UCSD-AML1 (cell line): ENCODE measurements around the gene FMN2.
"Not testable (repeated sequence)": the region's sequence is repeated elsewhere in the genome, so short reads cannot be mapped to it uniquely, and the experiment has no call there.

Experiments used
- DNase-seq: peaks from one replicate; lab custom pipeline; 2025; ENCODE audit not compliant: unreplicated experiment; lab: John Stamatoyannopoulos, UW

Gene FMN2

DNA sequence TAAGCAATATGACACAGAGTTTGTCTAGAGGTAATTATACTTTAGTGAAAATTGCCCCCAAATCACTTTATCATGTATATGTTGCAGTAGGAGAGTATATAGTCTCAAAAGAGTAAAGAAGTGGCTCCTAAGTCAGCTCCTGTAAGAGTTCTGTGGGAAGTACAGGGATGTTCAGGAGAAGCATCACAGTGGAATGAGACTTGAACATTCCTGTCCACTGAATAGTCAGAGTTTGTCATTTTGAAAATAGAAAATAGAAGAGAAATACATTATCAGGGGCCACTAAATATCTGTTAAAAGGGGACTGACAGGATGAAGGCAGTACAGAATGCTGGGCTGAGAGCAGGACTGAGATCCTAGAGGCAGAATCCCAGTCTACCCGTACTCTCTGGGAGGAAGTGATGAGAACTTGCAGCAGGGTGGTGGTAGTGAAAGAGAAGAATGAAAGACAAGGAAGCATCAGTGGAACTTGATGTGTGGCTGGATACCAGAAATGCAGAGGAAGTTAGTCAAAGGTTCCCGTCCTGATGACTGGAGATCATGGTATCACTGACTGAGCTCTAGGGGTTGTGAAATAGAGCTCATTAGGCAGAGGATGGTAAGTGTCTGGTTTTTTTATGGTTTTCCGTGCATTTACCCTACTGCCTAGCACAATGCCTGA lies 153.4 kb downstream of the FMN2 start:
- DNase-seq = no peak

DNA sequence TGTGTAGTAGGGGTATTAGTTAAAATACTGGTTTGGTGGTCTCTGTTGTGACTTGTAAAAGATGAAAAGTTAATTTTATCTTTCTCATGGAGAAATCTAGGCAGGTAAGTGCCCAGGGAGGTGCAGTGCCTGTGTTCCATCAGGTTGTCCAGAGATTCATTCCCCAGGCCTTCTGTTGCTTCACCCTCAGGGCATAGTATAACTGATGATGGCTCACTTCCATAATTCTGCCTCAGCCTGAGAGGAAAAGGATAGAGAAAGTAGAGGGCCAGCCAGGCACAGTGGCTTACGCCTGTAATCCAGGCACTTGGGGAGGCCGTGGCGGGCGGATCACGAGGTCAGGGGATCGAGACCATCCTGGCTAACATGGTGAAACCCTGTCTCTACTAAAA lies 153.9 kb downstream of the FMN2 start:
- no peak for DNase-seq

DNA sequence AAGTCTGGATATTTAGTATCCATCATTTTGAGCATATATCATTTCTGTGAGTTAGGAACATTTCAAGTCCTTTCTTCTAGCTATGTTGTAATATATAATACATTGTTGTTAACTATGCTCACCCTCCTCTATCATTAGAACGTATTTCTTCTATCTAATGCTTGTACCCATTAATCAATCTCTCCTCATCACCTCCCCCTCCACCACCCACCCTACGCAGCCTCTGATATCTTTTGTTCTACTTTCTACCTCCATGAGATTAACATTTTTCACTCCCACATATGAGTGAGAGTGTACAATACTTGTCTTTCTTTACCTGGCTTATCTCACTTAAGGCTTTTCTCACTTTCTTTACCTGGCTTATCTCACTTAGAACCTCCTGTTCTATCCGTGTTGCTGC lies 156.2 kb downstream of the FMN2 start:
- no peak for DNase-seq

DNA sequence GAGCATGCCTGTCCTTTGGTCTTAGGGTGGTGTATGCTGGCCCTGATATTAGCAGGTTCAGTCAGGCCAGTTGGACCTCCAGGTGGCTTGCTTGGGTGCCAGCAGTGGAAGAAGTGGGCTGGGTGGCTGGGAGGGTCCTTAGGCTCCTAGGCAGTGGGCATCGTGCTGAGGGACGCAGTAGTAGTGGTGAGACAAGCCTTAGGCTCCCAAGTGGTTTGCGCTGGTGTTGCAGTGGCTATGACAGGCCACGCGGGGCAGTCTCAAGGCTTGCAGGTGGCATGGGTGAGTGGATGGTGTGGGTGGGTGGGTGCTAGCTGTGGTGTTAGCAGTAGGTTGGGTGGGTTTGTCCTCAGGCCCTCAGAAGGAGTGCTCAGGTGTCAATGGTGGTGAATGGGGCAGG lies 162.3 kb downstream of the FMN2 start:
- no peak for DNase-seq

DNA sequence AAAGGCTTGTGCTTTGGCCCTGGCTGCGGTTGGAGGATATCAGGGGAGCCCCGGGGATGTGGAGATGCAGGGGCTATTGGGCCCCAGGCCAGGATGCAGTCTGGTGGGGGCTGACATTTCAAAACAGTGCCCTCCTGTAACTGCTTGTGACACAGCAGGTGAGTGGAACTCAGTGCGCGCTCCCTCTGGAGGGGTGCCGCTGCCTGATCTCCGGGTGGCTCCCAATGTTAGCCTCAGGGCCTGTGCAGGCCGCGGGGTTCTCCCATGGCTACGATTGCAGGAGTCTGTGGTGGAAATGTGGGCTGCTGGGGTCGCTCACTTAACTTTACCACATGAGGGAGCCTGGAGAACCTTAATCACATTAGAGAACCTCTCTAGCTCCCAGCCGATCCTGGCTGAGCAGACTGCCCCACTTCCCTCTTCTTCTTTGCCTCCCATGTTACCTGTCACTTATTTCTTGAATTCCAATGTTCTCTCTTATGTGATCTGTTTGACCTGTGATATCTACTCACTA lies 163.2 kb downstream of the FMN2 start:
- DNase-seq = no peak

DNA sequence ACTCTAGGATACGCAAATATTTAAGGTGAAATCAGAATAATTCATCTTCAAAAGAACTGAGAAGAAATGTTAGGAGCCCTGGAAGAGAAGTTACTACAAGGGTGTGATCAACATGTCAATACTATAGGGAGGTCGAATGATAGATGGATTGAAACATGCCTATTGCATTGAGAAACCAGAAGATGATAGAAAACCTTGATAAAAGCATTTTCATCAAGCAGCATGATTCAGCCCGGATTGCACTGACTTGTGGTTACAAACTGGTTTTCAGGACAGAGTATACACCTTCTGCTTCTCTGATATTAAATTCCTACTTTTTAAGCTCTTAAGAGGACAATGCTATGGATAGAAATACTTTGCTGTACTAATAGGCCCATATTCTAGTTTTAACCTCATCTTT lies 164.2 kb downstream of the FMN2 start:
- DNase-seq = no peak

DNA sequence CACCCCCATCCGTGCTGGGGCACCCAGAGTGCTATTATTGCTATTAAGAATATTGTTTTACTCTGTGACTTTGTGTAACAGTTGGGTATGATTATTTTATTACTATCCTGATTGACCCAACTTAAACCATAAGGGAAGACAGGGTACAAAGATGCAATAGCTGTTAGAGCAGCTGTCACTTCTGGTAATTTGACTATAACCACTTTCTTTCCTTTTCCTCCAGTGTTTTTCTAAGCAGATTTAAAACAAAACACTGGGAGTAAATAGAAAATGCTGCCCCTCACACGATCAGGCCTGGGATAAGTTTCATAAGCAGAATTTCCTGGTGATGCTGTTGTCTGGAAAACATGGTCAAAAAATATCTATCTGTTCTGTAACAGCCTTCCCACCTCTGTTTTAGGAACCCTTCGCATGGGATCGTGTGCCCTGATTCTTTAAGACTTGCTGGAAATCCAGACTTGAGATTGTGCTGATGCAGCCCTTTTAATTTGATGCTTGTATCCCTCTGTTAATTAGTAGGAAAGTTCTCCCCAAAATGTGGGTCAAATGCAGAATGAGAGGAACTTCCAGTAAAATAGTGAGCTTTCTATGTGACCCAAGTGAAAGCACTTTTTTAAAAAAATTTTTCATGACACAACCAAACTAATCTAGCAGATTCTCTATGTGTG lies 165.3 kb downstream of the FMN2 start:
- no peak for DNase-seq

DNA sequence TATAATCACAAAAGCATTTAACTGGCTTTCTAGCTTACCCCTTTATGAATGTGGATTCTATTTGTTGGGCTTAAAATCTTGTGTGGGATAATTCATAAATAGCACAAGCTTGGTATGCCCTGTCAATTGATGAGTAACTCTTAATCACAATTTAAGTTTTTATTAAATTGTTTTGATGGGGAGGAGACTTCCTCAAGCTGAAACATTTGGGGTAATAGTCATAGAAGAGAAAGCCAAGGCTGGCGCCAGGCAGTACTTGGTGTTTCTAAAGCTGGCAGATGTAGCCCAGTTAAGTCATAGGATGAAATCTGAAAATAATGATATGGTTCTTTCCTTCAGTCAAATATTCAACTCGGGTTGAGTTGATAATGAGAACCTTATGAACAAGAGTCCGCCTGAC lies 167.2 kb downstream of the FMN2 start:
- no peak for DNase-seq

DNA sequence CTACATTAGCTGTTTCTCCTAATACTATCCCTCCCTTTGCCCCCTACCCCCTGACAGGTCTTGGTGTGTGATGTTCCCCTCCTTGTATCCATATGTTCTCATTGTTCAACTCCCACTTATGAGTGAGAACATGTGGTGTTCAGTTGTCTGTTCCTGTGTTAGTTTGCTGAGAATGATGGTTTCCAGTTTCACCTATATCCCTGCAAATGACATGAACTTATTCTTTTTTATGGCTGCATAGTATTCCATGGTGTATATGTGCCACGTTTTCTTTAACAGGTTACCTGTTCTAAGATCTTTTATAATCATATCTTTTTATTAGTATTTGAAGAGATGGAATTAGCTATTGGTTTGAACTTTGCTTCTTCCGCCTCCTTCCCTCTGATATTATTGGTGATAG lies 172.8 kb downstream of the FMN2 start:
- not testable (repeated sequence) for DNase-seq

DNA sequence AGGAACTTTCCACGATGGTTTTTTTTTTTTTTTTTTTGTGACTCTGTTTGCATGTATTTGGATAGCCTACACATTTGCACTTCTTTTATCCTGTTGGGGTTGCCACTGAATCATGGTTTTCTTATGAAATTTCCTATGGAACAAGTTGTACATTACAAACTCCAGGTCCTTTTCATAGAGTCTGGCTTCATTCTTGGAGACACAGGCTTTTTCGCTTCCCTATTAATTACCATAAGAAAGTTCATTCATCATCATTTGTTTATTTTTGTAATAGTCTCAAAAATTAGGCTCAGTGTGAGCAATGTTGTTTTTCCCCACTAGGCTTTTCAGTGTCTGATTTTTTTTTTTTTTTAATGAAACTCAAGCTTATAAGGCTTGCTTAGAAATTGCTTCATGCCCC lies 179.4 kb downstream of the FMN2 start:
- DNase-seq = no peak

DNA sequence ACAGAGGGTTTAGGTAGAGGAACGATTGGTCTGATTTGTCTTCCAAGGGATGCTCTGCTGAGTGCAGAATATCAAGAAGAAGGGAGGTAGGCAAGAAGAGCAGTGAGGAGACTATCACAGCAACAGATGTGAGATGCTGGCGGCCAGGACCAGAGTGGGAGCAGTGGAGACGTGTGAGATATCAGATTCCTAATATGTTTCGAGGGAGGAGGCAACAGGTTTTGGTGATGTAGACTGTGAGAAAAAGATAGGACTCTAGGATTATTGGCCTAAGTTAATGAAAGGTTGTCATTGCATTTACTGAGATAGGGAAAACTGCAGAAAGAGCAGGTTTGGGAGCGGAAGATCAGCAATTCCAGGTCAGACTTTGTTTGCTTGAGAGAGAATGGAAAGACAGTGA lies 182.9 kb downstream of the FMN2 start:
- no peak for DNase-seq

DNA sequence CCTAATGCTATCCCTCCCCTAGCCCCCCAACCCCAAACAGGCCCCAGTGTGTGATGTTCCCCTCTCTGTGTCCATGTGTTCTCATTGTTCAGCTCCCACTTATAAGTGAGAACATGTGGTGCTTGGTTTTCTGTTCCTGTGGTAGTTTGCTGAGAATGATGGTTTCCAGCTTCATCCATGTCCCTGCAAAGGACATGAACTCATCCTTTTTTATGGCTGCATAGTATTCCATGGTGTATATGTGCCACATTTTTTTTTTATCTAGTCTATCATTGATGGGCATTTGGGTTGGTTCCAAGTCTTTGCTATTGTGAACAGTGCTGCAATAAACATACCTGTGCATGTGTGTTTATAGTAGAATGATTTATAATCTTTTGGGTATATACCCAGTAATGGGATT lies 183.5 kb downstream of the FMN2 start:
- not testable (repeated sequence) for DNase-seq

DNA sequence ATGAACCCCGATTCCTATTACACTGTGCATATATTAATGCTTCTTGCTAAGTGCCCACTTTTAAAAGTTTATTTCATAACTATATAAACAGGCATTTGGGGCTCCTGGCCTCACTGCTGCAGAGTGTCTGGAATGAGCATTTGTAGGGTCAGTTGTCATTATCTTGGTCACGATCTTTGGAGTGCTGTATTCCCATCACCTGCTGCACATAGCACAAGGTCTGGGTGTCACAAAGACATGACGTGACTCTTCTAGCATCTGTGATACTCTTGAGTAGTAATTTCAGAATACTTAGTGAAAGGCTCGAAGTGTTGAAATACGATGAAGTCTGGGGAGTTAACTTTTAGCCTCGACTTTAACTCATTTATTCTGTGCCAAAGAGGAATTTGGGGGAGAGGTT lies 186.4 kb downstream of the FMN2 start:
- DNase-seq = no peak

DNA sequence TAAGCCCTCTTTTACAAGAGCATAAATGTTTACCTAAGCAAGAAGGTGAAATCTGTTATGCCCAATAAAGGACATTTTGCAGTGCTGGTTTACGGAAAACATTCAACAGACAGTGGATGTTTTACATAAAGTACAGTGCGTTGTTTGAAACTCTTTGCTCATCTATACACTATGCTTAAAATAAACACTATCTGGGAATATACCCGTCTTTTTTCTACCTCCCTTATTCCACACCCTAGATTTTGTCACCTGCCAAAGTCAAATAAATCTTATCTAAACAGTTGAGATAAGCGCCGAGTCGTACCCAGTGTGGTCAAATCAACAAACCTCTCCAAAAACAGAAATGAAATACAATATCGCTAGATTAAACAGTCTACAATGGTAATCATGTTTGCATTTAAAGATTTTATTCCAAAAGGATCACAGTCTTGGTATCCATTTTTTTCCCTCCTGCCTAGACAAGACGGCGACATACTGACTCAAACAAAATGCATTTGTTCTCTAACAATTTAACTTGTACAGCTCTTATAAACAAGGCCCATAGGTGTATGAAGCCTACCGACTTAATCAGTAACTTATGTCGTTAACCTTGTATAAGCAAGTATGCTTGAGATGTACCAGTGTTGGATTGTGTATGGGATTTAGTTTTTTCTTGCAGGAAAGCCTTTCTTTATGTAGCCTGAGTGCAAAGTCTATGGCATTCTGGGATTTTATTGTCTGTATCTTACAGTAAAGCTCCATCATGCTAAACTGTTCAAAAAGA lies 189.1 kb downstream of the FMN2 start:
- no peak for DNase-seq

DNA sequence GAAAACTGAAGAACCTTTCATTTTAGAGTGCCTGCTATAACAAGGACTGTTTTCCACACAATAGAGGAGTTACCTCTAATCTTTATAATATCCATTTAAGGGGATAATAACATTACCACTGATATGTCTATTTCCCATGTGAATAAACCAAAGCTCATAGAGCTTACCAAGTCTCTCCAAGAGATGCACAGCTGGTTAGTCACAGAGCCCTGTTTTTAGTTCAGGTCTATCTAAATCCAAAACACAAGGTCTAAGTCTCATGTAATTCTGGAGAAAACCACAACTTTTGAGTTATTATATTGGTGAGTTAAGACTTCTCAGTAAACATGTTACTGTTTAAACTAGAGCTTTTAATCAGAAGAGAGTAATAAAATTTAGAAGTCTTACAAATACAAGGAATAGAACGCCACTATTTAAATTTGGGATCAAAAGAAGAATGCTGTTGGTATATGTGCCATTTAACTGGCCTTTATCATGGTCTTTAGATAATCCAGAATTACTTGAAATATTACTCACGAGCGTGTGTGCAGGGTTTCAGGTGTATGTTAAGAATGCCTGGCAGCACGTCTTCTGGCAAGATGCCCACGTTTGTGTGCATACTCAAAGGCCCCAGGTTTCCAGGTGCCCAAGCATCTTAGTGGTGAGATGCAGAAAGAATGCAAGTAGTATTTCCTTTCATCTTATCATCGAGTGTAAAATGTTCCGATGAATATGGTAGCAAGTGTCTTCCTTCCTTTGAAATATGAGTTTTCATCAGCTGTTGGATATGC lies 190.6 kb downstream of the FMN2 start:
- DNase-seq = no peak

DNA sequence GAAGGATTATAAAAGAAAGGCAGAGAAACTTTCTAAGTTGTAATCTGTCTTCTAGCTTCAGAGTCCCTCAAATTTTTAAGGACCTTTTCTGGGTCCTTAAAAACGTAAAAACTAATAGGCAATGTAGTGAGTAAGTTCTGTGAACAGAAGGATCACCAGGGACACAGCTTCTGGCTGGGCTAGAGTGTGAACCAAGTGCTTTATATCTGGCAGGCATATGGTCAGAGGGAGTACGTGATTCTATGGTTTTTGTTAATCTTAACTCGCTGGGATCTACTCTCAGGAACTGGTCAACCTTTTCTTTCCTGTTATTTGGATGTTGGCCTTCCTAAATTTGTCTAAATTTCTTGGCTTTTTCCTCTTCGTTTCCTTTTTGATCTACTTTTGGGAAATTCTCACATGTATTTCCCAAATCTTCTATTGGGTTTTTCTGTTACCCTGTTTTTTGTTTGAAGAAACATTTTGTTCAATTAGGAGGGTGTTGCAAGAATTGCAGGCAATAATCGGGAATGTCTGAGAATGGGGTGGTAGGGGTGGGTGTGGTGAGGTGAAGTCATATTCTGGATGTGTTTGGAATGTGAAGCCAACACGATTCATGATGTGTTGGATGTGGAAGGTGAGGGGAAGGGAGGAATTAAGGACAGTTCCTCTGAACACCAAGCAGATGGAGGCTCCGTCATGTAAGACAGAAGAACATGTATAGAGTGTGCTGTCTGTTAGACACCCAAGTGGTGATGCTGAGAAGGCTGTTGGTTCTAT lies 193.2 kb downstream of the FMN2 start:
- DNase-seq = no peak

DNA sequence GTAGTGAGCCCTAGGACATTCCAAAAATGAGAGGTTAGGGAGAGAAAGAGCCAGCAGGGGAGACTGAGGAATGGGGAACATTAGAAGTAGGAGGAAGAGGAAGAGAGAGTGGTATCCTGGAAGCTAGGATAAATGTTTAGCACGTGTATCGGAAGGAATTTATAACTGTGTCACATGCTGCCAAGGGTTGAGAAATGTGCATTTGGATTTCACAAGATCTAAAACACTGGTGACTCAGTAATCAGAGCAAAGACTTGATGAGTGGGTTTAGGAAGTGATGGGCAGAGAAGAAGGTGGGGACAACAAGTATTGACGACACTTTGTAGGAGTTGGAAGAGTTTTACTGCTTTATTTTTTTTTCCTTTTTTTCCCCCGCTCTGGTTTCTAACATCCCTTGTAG lies 193.9 kb downstream of the FMN2 start:
- no peak for DNase-seq

DNA sequence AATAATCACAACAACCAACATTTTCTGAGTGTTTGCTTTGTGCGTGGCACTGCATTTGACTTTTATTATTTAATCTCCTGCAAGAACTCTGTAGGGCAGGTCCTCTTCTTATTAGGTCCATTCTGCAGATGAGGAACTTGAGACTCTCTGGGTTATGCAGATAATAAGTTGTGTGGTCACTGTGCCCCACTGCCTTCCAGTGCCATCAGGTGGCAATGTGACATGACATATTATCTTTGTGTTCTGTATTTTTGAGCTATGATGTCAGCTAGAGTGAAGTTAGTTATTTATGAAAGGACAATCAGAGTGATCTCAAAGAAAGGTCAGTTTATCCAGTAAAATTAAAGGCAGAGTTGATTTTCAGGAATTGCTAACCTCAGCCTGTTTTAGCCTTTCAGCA lies 196.0 kb downstream of the FMN2 start:
- DNase-seq = no peak

DNA sequence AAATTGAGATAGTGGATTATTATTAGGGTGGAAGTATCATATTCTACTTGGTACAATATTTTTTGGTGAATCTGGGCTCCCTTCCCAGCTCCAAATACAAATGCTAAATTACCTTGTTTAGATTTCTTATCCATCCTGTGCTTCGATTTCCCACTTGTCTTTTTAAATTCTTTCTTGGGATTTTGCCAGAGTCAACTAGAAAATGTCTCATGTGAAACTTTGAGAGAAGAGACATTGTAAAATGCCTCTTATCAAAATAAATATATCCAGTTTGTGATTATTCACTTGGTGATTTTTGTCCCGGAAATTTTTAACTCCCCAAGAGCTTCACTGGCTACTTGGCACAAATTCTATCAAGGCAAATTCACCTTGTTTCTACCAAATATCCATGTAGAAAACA lies 202.0 kb downstream of the FMN2 start:
- DNase-seq = no peak

DNA sequence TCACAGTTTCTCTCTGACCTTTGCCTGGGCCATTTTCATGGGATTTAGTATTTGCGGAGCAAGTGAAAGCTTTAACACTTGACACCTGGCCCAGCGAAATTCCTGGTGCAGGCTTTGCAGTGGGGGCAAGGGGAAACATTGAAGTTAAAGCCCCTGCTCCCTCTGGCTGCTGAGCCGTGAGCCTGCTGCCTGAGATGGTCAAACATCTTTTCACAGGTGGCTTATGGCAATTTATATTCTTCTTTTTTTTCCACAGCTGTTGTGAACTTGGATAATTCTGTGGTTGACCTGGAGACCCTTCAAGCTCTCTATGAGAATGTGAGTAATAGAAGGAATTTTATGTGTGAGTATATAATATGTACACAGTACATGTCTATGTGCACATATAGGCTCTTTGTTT lies 202.9 kb downstream of the FMN2 start:
- no peak for DNase-seq

DNA sequence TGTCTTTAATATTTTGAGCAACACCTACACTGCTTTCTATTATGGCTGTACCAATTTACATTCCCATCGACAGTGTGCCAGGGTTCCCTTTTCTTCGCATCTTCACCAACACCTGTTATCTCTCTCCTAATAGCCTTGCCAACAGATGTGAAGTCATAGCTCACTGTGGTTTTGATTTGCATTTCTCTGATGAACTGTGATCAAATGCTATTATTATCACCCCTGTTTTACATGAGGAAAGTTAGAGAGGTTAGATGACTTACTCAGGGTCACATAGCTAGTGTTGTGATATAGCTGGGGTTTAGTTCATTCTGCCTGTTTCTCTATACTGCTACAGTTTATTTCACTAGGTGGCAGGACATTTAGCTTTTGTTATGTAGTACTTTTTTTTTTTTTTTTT lies 204.1 kb downstream of the FMN2 start:
- DNase-seq = no peak
